HAP-1 (cell line): ENCODE data around the gene PRKAG2.

ENCODE experiments used
- DNase-seq, 2 experiments: peaks; one replicate each; pipeline ENCODE4 v3.0.0-alpha.2; 2016 to 2020; ENCODE audit warnings: low spot score in 2 of 2
- H3K27me3 ChIP-seq: fragments of 250-450 bp; sonication (Bioruptor Pico); 2 replicates; pipeline ENCODE4 v1.5.1; 2020; ENCODE audit warnings: low read depth, mild to moderate bottlenecking, moderate library complexity
- H3K36me3 ChIP-seq: fragments of 250-450 bp; sonication (Bioruptor Pico); replicated peaks from 2 replicates; pipeline ENCODE4 v1.5.1; 2020; ENCODE audit warnings: mild to moderate bottlenecking
- H3K4me1 ChIP-seq: fragments of 250-450 bp; sonication (Bioruptor Pico); 2 replicates; pipeline ENCODE4 v1.5.1; 2020; ENCODE audit warnings: mild to moderate bottlenecking
- H3K4me3 ChIP-seq: fragments of 250-450 bp; sonication (Bioruptor Pico); 2 replicates; pipeline ENCODE4 v1.5.1; 2020; ENCODE audit warnings: mild to moderate bottlenecking, moderate library complexity
- H3K9me3 ChIP-seq: fragments of 250-450 bp; sonication (Bioruptor Pico); 2 replicates; pipeline ENCODE4 v1.5.1; 2020; ENCODE audit warnings: mild to moderate bottlenecking, moderate library complexity
- in situ Hi-C: fragments of 300-500 bp; cut with MboI; formaldehyde crosslinking; loops from 3 replicates; pipeline ENCODE4 v1.14.3; 2020; ENCODE audit warnings: low sequenced_read_pairs, inconsistent platforms, mixed read lengths

PRKAG2 gene

DNA sequence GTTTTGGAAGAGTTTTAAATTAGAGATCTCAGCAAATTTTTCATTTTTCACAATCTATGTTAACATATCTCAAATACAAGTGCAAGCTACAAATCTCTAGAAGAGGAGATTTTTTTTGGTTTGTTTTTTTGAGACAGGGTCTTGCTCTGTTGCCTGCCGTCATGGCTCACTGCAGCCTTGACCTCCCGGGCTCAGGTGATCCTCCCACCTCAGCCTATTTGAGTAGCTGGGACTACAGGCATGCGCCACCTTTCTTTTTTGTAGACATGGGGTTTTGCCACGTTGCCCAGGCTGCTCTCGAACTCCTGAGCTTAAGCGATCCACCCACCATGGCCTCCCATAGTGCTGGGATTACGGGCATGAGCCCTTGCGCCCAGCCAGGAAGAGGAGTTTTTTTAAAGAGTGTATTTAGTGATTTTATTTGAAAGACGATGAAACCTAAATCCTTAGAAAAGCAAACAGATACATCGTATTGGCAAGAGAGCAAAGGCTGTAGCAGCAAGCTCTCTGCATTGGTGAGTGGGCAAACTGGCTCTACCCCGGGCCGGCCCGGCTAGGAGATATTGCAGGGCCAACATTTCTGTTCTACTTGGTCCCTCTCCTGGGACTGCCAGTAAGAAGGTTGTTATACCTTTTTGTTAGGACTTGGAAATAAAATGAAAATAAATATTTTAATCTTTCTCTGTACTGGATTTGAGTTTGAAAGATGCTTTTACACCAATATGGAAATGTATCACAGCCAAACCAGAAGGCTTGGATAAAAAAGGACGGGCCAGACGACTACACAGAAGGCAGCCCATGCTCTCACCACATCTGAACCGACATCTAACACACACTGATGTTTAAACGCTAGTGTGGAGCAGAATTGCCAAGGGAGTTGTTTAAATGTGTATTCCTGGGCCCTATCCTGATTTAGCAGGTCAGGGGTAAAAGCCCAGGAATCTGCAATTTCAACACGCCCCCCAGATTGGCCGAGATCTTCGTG, 307.7 kb downstream of the PRKAG2 start:
- no peaks in the 10 kb centered on the region for H3K4me1 ChIP-seq
- no peak overlapping the region for H3K4me3 ChIP-seq
- no peaks in the 10 kb centered on the region for H3K27me3 ChIP-seq
- H3K36me3 ChIP-seq = no peaks in the 10 kb centered on the region
- in situ Hi-C loops = no loop called here
- H3K9me3 ChIP-seq = no peaks in the 10 kb centered on the region
- DNase-seq = no peak

- H3K4me1 ChIP-seq = no peaks in the 10 kb centered on the region
- in situ Hi-C loops = no loop called here
- no peaks in the 10 kb centered on the region for H3K36me3 ChIP-seq
- H3K9me3 ChIP-seq = no peaks in the 10 kb centered on the region
- no peak overlapping the region for H3K4me3 ChIP-seq
- no peak for DNase-seq
- H3K27me3 ChIP-seq = no peaks in the 10 kb centered on the region
Observed at GRCh38 chr7:151566897-151567320, 310.0 kb downstream of the PRKAG2 start.

GRCh38 chr7:151565541-151565940, 311.4 kb downstream of the PRKAG2 start:
- in situ Hi-C loops = no loop called here
- DNase-seq = no peak
- no peaks in the 10 kb centered on the region for H3K9me3 ChIP-seq
- H3K4me3 ChIP-seq = no peak overlapping the region
- no peaks in the 10 kb centered on the region for H3K36me3 ChIP-seq
- H3K27me3 ChIP-seq = no peaks in the 10 kb centered on the region
- H3K4me1 ChIP-seq = no peaks in the 10 kb centered on the region

DNA sequence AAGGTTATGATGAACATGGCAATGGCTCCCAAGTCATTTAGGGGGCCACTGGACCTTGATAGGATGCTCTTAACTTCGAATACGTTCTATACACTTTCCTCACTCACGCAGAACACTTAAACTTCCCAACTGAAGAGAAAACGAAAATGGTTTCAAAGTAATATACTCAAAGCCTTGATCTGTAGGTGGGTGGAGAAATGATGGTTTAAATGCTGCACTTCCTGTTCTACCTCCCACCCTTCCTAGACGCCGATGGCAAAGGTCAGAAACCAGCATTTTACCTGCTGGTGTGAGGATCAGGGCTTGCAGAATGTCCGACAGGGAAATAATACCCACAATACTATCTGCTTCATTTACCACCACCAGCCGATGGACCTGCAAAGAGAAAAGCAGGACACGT, 316.7 kb downstream of the PRKAG2 start:
- in situ Hi-C loops = no loop called here
- no peak overlapping the region for H3K4me3 ChIP-seq
- no peaks in the 10 kb centered on the region for H3K9me3 ChIP-seq
- no peaks in the 10 kb centered on the region; the same call in 1 of the 2 replicates for H3K36me3 ChIP-seq
- no peaks in the 10 kb centered on the region for H3K4me1 ChIP-seq
- no peaks in the 10 kb centered on the region for H3K27me3 ChIP-seq
- no peak for DNase-seq

DNA sequence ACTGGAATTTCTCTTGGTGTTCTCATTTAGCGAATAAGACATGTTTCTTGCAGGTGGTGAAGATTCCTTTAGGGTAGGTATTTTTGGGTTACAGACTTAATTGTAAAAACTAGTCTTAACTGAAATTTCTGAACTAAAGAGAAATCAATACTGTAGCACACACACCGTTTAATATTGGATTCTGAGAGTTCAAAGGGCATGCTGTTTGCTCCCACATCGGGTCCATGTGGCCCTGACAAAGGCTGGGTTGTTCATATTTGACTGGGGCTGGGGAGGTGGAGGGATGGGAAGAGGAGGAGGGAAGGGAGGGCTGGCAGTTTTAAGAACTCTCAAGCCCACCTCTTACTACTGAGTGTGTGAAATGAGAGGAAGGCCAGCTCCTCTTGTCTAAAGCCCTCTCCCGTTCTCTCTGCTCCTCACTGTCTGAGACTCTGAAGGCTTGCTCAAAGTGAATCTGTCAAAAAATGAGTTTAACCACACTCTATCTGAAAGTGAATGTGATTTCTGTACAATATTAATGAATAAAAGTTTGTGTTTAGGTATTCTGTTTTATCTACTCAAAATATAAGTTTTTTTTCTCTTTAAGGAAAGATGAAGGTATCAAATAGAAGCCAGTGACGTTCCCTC, 317.2 kb downstream of the PRKAG2 start:
- in situ Hi-C loops = no loop called here
- no peaks in the 10 kb centered on the region for H3K9me3 ChIP-seq
- DNase-seq = no peak
- no peaks in the 10 kb centered on the region for H3K27me3 ChIP-seq
- H3K4me3 ChIP-seq = no peak overlapping the region
- H3K36me3 ChIP-seq = no peaks in the 10 kb centered on the region; the same call in 1 of the 2 replicates
- H3K4me1 ChIP-seq = no peaks in the 10 kb centered on the region

- Histone ChIP-seq H3K9me3 (no peaks in the 10 kb centered on the region), H3K4me3 (no peak overlapping the region), H3K27me3 (no peaks in the 10 kb centered on the region), H3K4me1 (no peaks in the 10 kb centered on the region), H3K36me3 (no peaks in the 10 kb centered on the region; the same call in 1 of the 2 replicates)
- DNase-seq = no peak
- in situ Hi-C loops = no loop called here
Observed at GRCh38 chr7:151558575-151558974, 318.3 kb downstream of the PRKAG2 start.

DNA sequence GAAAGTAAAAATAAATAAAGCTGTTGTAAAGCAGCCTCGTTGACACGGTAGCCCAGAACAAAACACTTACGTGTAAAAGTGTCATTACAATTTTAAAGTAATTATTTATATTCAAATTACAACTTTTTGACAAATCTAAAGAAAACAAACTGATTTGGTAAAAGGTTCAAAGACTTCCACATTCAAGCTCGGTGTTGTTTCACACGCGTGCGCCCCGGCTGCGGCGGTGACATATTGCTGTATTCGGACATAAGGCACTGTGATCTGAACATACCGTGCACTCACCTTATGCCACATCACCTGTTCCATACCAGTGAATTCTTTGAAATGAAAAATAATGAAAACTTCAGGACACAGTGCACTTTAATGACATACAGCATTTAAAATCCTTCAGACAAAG, 320.3 kb downstream of the PRKAG2 start:
- Histone ChIP-seq H3K27me3 (no peaks in the 10 kb centered on the region), H3K4me3 (no peak overlapping the region), H3K36me3 (no peaks in the 10 kb centered on the region; the same call in 1 of the 2 replicates), H3K9me3 (no peaks in the 10 kb centered on the region), H3K4me1 (no peaks in the 10 kb centered on the region)
- in situ Hi-C loops = no loop called here
- DNase-seq = no peak

GRCh38 chr7:151553356-151553755, 323.6 kb downstream of the PRKAG2 start:
- H3K36me3 ChIP-seq = no peaks in the 10 kb centered on the region
- no peaks in the 10 kb centered on the region for H3K9me3 ChIP-seq
- no peaks in the 10 kb centered on the region for H3K4me1 ChIP-seq
- H3K4me3 ChIP-seq = no peak overlapping the region
- H3K27me3 ChIP-seq = no peaks in the 10 kb centered on the region
- no peak for DNase-seq
- in situ Hi-C loops = no loop called here

DNA sequence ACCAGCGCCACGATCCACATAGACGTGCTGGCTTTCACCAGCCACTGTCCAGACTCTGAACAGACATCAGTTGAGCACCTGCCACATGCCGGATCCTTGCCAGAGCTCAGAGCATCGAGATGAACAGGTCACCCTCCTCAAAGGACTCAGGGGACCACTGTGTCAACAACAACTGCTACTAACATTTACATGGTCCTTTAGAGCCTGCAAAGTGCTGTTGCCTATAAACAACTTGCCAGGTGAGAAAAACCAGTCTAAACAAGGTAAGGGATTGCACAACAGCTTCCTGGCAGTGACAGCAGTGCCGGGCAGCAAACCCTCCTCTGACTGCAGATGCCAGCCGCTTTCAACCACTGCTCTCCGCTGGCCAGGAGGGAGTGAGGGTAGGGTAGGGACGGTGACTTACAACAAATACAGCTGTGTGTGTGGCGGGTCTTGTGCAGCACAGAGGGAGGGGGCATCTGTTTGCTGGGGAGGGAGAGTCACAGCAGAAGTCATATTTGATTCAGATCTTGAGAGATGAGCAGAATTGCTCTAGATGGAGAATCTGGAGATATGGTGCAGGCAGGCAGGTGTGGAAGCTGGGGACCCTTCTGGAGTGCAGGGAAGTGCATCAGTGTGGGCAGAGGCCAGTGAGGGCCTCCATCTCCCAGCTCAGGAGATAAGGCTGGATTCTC, 324.4 kb downstream of the PRKAG2 start:
- Histone ChIP-seq H3K36me3 (no peaks in the 10 kb centered on the region), H3K27me3 (no peaks in the 10 kb centered on the region), H3K9me3 (no peaks in the 10 kb centered on the region), H3K4me1 (no peaks in the 10 kb centered on the region), H3K4me3 (no peak overlapping the region)
- in situ Hi-C loops = no loop called here
- no peak for DNase-seq

GRCh38 chr7:151551820-151552219, 325.1 kb downstream of the PRKAG2 start:
- Histone ChIP-seq H3K9me3 (no peaks in the 10 kb centered on the region), H3K4me1 (no peaks in the 10 kb centered on the region), H3K4me3 (no peak overlapping the region), H3K36me3 (no peaks in the 10 kb centered on the region), H3K27me3 (no peaks in the 10 kb centered on the region)
- DNase-seq = no peak
- in situ Hi-C loops = no loop called here

DNA sequence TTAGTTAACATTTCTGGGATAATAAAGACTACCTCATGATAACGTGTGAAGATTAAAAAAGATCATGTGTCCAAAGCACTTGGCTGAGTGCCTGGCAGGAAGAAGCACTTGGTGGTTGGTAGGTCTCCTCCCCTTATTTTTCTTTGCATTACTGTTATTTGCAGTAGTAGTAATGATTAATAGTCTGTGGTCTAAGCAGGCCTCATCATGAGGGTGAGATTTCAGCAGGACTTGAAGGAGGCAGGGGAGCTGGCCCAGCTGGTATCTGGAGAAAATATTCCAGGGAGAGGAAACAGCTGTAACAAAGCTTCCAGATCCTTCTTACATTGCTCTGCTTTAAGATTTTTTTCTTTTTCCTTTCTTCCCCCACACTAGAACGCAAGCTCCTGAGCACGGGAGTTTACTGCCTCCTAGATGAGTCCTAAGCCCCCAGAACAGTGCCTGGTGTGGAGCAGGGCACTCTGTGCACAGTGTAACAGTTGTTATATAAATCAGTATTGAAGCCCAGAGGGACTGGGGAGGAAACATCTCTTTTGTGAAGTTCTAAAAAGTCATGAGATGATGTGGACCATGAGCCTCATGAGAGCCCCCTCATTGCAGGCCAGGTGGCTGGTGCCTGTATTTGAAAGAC, 326.1 kb downstream of the PRKAG2 start:
- H3K4me1 ChIP-seq = no peaks in the 10 kb centered on the region
- H3K36me3 ChIP-seq = no peaks in the 10 kb centered on the region
- no peak for DNase-seq
- no peaks in the 10 kb centered on the region for H3K9me3 ChIP-seq
- in situ Hi-C loops = no loop called here
- H3K4me3 ChIP-seq = no peak overlapping the region
- peaks cover 3% of the 10 kb centered on the region; the same call in 1 of the 2 replicates for H3K27me3 ChIP-seq

GRCh38 chr7:151549644-151550043, 327.3 kb downstream of the PRKAG2 start:
- H3K36me3 ChIP-seq = no peaks in the 10 kb centered on the region
- no peaks in the 10 kb centered on the region for H3K9me3 ChIP-seq
- peaks cover 7% of the 10 kb centered on the region for H3K27me3 ChIP-seq
- DNase-seq = no peak
- no peak overlapping the region for H3K4me3 ChIP-seq
- no peaks in the 10 kb centered on the region for H3K4me1 ChIP-seq
- in situ Hi-C loops = no loop called here

GRCh38 chr7:151549083-151549482, 327.8 kb downstream of the PRKAG2 start:
- Histone ChIP-seq H3K27me3 (peaks cover 12% of the 10 kb centered on the region), H3K36me3 (no peaks in the 10 kb centered on the region), H3K4me3 (no peak overlapping the region), H3K4me1 (no peaks in the 10 kb centered on the region), H3K9me3 (no peaks in the 10 kb centered on the region)
- in situ Hi-C loops = no loop called here
- no peak for DNase-seq
